Measurements from ENCODE around the gene XPO6. TPM values are rescaled to one million over a fixed set of nuclear protein-coding genes. Genes with fewer than 3 reads are reported as not detected.

XPO6 gene
- total RNA-seq, 1 donor: 105 TPM

DNA sequence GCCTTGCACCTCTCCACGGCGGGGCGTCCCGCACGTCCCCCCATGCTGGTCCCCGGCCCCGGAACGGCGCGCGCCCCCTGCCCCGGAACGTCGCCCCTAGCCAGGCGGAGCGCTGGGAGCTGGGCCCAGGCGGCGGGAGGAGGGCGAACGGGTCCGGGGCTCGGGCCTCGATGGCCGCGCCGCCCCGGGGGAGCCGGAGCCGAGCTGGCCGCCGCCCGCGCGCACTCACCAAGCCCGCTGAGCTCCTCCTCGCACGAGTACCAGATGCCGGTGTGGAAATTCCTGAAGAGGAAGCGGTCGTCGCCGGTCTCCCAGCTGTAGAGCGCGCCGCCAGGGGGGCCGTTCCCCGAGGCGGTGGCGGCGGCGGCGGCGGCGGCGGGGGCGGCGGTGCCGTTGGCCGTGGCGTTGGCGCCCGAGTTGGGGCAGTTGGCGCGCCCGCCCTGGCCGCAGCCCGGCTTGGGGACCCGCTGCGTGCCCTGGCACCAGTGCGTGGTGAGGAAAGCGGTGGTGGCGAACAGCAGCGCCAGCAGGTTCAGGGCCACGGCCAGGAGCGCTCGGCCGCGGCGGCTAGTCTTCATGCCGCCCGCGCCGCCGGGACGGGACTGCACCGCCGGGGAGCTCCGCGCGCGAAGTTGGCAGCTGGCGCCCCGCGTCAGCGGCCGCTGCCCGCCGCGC lies 148.8 kb downstream of the XPO6 start:
- DNase-seq (ENCODE audit: low read depth): no peak
- no peak overlapping the region for H3K4me3 ChIP-seq (ENCODE audit: low read depth, low read length)
- TF ChIP-seq, protein P1, sequence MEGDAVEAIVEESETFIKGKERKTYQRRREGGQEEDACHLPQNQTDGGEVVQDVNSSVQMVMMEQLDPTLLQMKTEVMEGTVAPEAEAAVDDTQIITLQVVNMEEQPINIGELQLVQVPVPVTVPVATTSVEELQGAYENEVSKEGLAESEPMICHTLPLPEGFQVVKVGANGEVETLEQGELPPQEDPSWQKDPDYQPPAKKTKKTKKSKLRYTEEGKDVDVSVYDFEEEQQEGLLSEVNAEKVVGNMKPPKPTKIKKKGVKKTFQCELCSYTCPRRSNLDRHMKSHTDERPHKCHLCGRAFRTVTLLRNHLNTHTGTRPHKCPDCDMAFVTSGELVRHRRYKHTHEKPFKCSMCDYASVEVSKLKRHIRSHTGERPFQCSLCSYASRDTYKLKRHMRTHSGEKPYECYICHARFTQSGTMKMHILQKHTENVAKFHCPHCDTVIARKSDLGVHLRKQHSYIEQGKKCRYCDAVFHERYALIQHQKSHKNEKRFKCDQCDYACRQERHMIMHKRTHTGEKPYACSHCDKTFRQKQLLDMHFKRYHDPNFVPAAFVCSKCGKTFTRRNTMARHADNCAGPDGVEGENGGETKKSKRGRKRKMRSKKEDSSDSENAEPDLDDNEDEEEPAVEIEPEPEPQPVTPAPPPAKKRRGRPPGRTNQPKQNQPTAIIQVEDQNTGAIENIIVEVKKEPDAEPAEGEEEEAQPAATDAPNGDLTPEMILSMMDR (IDR thresholded peaks at IDR 0.05; ENCODE audit: insufficient read depth, low read depth, low read length): no peak

DNA sequence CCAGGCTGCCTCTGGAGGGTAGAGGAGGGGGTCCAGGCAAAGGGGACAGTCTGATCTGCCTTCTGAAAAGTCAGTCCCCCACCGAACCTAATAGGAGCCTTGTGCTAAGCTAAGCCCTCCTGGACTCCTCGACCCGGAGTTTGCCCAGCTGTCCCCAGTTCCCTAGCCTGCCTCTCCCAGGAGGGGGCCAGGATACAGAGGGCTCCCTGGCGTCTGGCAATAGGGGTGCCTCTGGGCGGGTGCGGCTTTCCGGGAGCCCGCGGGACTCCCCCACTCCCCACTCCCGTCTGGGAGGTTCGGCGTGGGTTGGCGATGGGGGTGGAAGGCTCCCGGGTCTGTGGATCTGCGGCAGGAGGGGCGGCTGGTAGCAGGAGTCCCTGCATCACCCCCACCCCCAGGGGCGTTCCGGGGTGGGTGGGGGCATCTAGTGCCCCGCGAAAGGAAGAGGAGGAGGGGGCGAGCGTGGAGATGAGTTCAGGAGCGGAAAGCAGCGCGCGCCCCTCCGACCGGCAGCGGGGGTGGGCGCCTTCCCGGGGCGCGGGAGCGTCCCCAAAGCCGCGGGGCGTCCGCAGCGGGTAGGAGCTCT lies 149.4 kb downstream of the XPO6 start:
- DNase-seq (ENCODE audit: low read depth): no peak
- no peak overlapping the region for H3K4me3 ChIP-seq (ENCODE audit: low read depth, low read length)
- TF ChIP-seq, protein P1 (IDR thresholded peaks at IDR 0.05; ENCODE audit: insufficient read depth, low read depth, low read length): no peak

DNA sequence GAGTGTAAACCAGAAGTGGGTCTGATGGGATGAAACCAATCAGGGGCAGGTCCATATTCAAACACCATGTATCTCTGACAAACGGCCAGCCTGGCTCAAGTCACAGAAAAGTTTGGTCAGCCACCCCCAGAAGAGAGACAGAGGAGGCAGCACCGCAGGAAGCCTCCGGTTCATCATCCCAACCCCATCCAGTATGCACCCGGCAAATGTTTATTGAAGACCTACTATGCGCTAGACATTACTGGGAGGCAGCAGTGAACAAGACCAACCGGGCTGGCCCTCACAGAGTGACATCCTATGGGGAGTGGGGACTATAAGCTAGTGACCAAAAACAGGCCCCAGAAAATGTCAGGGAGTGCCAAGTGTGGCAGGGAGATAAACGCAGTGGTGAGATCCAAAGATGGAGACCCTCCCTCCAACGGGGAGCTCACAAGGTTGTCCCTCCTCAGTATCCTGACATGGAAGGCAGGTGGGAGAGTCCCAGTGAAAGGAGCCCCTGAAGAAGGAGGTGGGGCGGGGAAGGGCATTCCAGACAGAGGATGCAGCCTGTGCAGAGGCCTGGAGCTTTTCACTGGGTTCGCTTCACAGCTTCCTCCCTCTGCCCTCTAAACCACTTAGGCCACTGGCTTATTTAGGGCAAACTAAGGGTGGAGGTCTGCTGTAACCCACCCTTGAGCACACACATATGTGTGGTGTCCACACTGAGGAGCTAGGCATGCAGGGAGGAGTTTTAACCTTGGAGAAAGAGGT lies 150.2 kb downstream of the XPO6 start:
- DNase-seq (ENCODE audit: low read depth): no peak
- TF ChIP-seq, protein P1 (IDR thresholded peaks at IDR 0.05; ENCODE audit: insufficient read depth, low read depth, low read length): no peak
- H3K4me3 ChIP-seq (ENCODE audit: low read depth, low read length): no peak overlapping the region

DNA sequence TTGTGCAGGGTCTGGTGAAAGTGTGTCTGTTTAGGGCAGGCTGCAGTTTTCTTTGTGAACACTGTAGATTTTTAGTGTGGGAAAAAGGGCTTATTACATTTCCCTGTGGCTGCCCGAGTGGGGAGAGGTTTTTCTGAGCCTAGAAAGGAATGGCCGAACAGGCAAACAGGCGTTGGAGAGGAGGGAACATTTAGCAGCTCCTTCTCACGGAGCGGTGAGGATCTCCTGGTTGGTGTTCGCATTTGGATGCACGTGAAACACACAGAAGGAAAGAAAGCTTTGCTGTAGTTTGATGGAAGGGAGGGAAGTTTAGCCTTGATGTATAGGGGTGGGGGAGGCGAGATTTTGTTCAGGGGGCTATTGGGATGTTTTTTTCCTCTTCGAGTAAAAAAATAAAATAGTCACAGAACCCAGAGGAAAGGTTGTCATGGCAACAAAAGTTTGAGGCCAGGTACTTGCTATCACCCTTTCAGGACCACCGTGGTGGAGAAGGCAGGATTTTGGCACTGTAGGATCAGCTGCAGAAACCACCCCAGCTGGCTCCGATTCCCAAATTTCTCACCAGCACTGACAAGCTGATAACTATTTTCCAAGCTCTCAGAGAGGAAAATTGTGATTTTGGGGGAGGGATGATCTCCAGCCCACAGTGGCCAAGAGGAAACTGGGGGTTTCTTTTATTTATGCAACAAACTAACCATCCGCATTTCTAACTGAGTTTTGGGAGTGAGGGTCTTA lies 151.8 kb downstream of the XPO6 start:
- H3K4me3 ChIP-seq (ENCODE audit: low read depth, low read length): no peak overlapping the region
- DNase-seq (ENCODE audit: low read depth): no peak
- TF ChIP-seq, protein P1 (IDR thresholded peaks at IDR 0.05; ENCODE audit: insufficient read depth, low read depth, low read length): no peak

DNA sequence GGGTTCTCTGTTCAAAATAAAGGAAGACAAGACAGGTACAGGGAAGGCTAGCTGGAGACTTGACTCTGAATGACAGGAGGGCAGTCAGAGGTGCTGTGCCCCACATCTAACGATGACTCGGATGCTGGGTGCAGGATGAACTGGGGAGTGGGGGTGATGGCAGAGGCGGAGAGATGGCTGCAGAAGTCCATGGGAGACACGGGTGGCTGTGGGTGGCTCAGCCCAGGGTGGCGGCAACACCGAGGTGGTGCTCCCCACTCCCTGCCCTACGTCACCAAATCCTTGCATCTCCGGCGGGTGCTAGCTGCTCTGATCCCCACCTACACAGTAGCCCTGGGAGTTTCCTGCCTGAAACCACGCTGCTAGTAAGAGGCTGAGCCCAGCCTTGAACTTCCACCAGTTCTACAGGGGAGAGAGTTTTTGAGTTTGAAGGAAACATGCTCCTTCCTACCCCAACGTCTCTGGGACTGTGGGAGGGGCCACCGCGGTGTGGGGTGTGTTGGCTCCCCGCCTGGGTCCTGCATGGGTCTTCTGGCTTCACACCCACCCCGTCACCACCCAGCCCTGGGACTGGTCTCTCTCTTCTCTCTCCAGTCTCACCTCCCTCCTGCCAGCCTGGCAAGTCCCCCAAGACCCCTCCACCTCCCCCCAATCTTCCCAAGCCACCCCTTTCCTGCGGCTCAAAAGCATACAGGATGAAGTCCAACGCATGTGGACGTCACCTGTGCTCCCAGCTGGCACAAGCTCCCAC lies 152.8 kb downstream of the XPO6 start:
- no peak for DNase-seq (ENCODE audit: low read depth)
- TF ChIP-seq, protein P1 (IDR thresholded peaks at IDR 0.05; ENCODE audit: insufficient read depth, low read depth, low read length): no peak
- H3K4me3 ChIP-seq (ENCODE audit: low read depth, low read length): no peak overlapping the region

DNA sequence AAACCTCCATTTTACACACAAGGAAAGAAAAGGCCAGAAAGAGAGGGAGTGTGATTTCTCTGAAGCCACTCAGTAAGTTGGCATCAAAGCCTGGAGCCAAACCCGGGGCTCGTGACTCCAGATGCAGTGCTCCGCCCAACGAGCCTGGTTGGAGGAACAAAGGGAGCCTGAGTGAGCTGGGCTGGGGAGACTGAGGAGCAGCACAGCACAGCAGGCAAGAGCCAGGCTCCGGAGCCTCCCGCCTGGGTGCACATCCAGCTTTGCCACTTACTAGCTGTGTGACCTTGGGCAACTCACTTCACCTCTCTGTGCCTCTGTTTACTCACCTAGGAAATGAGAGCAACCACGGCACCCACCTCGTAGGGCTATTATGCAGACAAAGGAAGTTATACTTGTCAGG lies 153.8 kb downstream of the XPO6 start:
- H3K4me3 ChIP-seq (ENCODE audit: low read depth, low read length): no peak overlapping the region

More for the DNA sequence above, 153.8 kb downstream of the XPO6 start:
- no peak for DNase-seq (ENCODE audit: low read depth)
- TF ChIP-seq, protein P1 (IDR thresholded peaks at IDR 0.05; ENCODE audit: insufficient read depth, low read depth, low read length): no peak

Measured in fibroblast of villous mesenchyme (primary cell).